Islet precursor cell (in vitro differentiated cells): ENCODE measurements around the gene ANXA3.
"Not testable (repeated sequence)": the region's sequence is repeated elsewhere in the genome, so short reads cannot be mapped to it uniquely, and the experiment has no call there.

Source experiments
- DNase-seq: peaks from one replicate; pipeline ENCODE4 v3.0.0-alpha.2; 2018

The ANXA3 gene

GRCh38 chr4:78543424-78544125 is 8.0 kb upstream of the ANXA3 start:
- DNase-seq = no peak

GRCh38 chr4:78544678-78545077 is 6.9 kb upstream of the ANXA3 start:
- DNase-seq = no peak

DNA sequence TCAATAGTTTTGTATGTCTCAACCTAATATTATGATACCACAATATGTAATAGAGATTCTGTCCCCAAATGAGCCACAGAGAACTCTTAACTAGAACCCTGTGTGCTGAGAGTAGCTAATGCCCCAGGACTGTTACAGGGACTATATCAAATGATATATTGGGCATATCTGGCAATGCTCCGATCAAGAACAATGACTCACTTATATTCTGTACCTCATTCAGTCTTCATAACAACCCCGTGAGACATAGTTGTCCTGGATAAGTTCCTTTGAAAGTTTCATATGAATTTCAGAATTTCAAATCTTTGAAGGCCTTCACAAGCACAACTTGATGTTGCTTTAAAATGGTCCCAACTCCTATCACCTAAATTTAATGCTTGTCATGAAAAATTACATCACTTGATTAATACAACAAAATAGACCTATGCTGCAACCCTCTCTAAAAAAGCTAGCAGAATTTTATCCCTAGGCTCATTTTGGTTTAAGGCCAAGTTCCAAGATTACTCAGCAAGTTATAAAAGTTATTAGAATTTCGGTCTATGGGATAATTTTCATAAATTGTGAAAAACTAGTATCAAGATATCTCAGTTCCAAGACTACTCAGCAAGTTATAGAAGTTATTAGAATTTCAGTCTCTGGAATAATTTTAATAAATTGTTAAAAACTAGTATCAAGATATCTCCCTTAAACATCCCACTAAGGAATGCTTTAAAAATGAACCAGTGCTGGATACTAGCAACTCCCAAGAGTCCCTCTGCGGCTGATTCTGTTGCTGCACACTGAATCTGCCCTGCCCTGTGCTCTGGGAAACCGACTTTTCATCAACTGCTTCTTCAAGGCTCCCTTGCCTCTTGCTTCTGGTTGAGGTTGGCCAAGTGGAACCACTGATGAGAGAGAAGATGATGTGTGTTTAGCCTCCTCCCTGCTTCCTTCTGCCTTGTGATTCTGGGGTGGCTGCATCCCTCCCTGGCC is 6.0 kb upstream of the ANXA3 start:
- no peak for DNase-seq

DNA sequence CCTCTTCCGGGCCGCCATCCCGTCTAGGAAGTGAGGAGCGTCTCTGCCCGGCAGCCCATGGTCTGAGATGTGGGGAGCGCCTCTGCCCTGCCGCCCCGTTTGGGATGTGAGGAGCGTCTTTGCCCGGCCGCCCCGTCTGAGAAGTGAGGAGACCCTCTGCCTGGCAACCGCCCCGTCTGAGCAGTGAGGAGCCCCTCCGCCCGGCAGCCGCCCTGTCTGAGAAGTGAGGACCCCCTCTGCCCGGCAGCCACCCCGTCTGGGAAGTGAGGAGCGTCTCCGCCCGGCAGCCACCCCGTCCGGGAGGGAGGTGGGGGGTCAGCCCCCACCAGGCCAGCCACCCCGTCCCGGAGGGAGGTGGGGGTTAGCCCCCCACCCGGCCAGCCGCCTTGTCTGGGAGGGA is 3.7 kb upstream of the ANXA3 start:
- not testable (repeated sequence) for DNase-seq

DNA sequence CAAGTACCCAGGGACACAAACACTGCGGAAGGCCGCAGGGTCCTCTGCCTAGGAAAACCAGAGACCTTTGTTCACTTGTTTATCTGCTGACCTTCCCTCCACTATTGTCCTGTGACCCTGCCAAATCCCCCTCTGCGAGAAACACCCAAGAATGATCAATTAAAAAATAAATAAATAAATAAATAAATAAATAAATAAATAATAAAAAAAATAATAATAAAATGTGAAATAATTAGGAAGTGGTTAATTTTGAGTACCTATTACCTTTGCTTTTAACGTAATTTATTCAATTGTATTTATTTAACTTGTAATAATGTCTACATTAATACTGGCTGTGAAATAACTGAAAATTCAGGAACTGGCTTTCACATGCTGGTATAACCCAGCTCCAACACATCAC is 2.7 kb upstream of the ANXA3 start:
- DNase-seq = not testable (repeated sequence)

DNA sequence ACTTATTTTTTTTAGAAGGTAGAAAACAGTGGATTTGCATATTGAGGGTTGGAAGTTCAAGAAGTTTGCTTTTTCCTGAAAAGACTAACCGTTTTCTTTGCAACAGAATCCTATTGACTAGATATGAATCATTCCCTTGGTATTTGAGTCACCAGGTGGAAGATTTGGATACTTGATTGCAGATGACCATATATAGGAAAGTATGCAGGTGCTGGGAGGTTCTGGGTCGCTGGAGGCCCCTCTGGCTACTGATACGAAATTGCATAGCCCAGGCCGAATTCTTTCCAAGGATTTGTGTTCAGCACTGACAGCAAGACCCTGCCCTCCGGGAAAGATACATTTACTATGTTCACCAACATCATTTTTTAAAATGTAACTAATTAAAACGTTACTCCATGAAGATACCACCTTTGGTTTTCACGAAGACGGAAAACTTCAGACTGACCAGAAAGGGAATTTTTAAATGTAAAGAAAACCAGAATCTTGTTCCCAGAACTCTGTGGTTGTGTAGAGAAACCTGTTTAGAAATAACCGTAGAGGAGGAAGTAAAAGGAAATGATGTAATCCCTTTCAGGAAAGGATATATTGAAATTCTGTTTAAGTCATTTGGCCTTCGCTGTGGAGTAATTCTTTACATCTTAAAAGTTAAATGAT is 946 bp downstream of the ANXA3 start:
- peak; percentile 95 for DNase-seq

DNA sequence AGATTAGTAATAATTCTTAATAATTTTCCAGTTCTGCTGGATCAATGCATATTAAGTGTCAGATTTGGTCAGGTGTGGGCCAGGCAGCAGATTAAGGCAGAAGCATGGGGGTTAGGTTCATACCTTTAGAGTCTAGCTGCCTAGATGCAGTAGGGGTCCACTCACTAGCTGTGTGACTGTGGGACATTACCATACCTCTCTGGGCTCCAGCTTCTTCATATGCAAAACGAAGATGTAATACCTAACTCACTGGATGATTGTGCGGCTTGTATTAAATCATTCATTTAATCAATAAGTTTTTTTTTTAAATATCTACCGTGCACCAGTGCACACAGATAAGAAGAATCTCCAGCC is 1.4 kb downstream of the ANXA3 start:
- no peak for DNase-seq

GRCh38 chr4:78553529-78554060 is 2.0 kb downstream of the ANXA3 start:
- no peak for DNase-seq

DNA sequence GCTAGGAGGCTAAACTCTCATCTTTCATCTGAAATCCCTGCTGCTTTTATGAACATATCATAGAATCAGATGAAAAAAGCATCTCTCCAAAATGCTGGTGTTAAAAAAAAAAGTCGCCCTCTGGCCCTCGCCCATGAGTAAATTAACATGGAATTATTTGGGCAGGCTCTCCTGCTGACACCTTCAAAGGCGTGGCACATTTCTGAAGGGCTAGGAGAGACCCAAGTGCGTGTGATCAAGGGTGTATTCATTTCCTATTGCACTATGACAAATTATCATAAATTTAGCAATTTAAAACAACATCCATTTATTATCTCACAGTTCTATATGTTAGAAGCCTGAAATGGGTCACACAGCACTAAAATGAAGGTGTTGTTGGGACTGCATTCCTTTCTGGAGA is 5.1 kb downstream of the ANXA3 start:
- no peak for DNase-seq

DNA sequence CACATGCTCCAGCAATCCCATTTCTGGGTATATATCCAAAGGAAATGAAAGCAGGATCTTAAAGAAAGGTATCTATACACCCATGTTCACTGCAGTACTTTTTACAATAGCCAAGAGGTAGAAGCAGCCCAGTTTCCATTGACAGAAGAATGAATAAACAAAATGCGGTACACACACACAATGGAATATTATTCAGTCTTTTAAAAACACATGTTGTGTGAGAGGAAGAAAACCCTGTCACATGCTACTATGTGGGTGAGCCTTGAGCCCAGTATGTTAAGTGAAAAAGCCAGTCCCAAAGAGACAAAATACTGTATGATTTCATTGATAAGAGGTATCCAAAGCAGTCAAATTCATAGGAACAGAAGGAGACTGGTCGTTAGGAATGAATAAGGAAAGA is 6.3 kb downstream of the ANXA3 start:
- DNase-seq = no peak

- DNase-seq = no peak
These were observed 6.8 kb downstream of the ANXA3 start for GRCh38 chr4:78558410-78558809.

DNA sequence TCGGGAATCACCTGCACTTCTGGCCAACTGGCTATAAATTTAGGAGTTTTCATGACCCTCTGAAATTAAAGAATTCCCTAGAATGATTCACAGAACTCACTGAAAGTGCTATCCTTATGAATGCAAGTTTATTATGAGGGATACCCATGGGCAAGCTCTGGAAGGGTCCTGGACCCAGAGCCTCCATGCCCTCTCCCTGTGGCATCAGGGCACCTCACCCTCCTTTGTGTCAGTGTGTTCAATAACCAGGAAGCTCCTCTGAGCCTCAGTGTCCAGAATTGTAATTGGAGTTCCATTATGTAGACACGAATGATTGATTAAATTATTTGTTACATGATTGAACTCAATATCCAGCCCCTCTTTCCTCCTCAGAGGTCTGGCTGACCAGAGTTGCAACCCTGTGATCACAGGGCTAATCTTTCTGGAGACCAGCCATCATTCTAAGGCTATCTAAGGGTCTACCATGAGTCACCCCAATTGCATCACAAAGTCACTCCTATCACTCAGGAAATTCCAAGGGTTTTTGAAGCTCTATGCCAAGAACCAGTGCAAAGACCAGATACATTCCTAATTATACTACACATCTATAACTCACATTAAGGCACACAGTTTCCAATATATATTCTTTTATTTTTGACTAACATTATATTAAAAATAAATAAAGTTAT is 8.9 kb downstream of the ANXA3 start:
- peak; percentile 72 for DNase-seq

DNA sequence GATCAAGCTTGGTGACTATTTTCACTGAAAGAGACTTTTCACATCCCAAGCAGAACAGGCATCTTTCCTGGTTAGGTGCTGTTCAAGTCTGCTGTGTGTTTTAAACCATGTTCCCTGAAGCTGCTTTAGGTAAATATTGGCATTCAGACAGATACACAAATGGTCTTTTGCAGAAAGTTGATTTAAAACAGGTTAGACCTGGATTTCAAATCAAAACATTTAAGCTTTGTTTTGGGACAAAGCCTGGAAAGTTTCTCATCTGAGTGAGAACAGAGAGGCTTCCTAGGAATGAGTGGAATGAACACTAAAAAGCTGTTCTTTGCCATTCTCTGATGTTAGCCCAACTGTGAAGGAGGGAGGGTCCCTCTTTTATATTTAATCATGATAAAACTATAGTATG is 10.1 kb downstream of the ANXA3 start:
- no peak for DNase-seq

GRCh38 chr4:78562687-78563086 is 11.1 kb downstream of the ANXA3 start:
- DNase-seq = peak; percentile 62

GRCh38 chr4:78565971-78566372 is 14.4 kb downstream of the ANXA3 start:
- peak; percentile 63 for DNase-seq

DNA sequence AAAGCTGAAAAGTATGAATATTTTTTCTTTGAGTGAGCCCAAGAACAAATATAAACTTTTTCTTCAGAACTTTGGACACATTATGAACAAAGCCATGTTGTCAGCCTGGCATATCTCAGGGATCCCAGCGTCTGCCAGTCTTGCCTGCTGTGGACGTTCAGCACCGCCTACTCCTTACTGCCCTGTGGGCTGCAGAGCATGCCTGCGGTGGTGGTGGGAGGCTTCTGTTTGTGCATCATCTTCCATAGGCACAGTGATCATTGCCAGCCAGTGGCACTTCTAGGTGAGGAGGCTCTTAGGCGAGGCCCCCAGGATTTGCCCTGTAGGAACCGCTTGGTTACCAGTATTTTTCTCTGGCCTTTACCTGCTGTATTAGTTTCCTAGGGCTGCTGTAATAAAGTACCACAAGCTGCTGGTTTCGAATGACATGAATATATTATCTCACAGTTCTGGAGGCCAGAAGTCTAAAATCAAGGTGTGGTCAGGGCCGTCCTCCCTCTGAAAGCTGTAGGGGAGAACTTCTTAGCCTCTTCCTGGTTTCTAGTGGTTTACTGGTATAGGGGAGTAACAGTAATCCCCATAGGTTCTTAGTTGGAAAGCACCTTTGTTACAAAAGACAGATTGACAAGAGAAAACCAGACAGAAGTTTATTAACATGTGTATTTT is 15.4 kb downstream of the ANXA3 start:
- DNase-seq = peak; percentile 66

GRCh38 chr4:78567500-78568060 is 16.0 kb downstream of the ANXA3 start:
- no peak for DNase-seq

DNA sequence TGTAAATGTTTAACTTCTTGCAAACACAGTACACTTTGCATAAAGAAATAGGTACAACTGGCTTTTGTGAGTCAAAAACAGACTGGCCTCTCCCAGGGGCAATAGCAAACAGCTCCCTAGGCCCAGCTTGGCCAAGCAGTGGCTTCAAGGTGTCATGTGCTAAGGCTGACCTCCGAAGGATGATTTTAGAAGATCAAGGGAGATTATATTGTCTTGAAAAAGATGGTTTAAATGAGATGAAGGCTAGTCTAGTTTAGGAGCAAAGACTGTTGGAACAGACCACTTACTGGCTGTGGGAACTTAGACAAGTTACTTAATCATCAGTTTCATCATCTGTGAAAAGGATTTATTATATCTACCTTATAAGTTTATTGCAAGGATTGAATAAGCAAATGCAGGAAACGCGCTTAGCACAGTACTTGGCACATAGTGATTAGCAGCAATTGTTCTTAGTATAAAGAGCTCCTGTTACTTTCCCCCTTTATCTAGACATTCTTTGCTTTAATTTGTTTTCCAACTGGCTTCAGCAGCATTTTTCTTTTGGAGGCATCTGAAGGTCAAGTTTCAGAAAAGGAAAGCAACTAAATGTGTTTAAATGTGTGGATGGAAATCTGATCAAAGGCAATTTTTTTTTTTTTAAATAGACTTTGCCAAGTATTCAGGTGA is 17.2 kb downstream of the ANXA3 start:
- no peak for DNase-seq

GRCh38 chr4:78569306-78569821 is 17.8 kb downstream of the ANXA3 start:
- peak; percentile 76 for DNase-seq

DNA sequence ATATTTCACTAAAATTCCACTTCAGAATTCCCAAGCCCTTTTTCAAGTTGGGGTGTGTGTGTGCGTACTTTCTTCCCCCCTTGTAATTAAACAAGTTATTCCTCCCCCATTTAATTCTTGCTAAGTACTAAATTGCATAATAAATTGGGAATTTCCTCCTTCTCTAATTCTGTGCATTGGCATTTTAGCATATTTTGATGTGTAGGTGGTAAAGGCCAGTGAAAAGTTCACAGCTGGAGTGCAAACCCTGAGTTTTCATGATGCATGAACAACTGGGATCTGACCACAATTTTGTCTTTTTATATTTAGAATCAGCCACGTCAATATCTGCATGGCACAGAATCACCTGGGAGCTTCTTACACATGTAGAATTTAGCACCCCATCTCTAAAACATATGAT is 18.5 kb downstream of the ANXA3 start:
- DNase-seq = no peak

- DNase-seq = no peak
These were observed 20.2 kb downstream of the ANXA3 start for GRCh38 chr4:78571804-78572203.
